ENCODE measurements around the gene GRIK4. TPM values are rescaled to one million over a fixed set of nuclear protein-coding genes. Genes with fewer than 3 reads are reported as not detected.

Gene GRIK4
- total RNA-seq, 6 experiments from 2014 or later: 0.07 to 0.11 TPM; not detected in 4

DNA sequence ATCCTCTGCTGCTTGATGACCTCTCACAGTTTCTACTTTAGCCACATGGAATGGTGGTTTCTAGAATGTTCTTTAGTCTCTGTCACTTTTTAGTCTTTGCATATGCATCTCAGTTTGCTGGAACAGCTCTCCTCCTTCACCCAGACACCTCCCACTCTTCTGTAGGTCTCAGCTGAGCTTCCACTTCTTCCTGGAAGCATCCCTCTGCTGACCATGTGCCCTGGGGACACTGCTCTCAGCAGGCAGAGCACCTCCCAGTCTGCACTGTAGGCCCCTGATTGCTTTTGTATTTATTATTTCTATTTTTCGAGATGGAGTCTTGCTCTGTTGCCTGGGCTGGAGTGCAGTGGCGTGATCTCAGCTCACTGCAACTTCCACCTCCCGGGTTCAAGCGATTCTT lies 84.0 kb downstream of the GRIK4 start:
- ATAC-seq: no peak
- H3K4me3 ChIP-seq: no peak overlapping the region
- intact Hi-C loops (cut with DNase I): no loop called here
- H3K9me3 ChIP-seq: no peaks in the 10 kb centered on the region
- no peaks in the 10 kb centered on the region for H3K4me1 ChIP-seq
- TF ChIP-seq POLR2A (IDR thresholded peaks at IDR 0.05): no peak
- TF ChIP-seq, protein P1, sequence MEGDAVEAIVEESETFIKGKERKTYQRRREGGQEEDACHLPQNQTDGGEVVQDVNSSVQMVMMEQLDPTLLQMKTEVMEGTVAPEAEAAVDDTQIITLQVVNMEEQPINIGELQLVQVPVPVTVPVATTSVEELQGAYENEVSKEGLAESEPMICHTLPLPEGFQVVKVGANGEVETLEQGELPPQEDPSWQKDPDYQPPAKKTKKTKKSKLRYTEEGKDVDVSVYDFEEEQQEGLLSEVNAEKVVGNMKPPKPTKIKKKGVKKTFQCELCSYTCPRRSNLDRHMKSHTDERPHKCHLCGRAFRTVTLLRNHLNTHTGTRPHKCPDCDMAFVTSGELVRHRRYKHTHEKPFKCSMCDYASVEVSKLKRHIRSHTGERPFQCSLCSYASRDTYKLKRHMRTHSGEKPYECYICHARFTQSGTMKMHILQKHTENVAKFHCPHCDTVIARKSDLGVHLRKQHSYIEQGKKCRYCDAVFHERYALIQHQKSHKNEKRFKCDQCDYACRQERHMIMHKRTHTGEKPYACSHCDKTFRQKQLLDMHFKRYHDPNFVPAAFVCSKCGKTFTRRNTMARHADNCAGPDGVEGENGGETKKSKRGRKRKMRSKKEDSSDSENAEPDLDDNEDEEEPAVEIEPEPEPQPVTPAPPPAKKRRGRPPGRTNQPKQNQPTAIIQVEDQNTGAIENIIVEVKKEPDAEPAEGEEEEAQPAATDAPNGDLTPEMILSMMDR (IDR thresholded peaks at IDR 0.05): no peak
- no peaks in the 10 kb centered on the region for H3K36me3 ChIP-seq
- no peaks in the 10 kb centered on the region for H3K27me3 ChIP-seq
- H3K27ac ChIP-seq: no peak overlapping the region
- WGBS (ENCODE audit: insufficient coverage, low coverage, low lambda C conversion rate, missing lambda C conversion rate): 64% methylated on average over 4 of the region's 4 CpGs
- no peak for DNase-seq

- no peak overlapping the region for H3K27ac ChIP-seq
- 38% methylated on average over 17 of the region's 26 CpGs for WGBS (ENCODE audit: insufficient coverage, low coverage, low lambda C conversion rate, missing lambda C conversion rate)
- ATAC-seq (no peak), DNase-seq (no peak)
- H3K27me3 ChIP-seq: no peaks in the 10 kb centered on the region
- H3K4me3 ChIP-seq: no peak overlapping the region
- no peak for TF ChIP-seq POLR2A (IDR thresholded peaks at IDR 0.05)
- TF ChIP-seq, protein P1 (IDR thresholded peaks at IDR 0.05): no peak
- no peaks in the 10 kb centered on the region for H3K9me3 ChIP-seq
- intact Hi-C loops (cut with DNase I): no loop called here
- H3K36me3 ChIP-seq: no peaks in the 10 kb centered on the region
- no peaks in the 10 kb centered on the region for H3K4me1 ChIP-seq
Observed at GRCh38 chr11:120597250-120598215, 86.0 kb downstream of the GRIK4 start.

GRCh38 chr11:120598517-120599257 lies 87.1 kb downstream of the GRIK4 start:
- H3K27me3 ChIP-seq: no peaks in the 10 kb centered on the region
- WGBS (ENCODE audit: insufficient coverage, low coverage, low lambda C conversion rate, missing lambda C conversion rate): 70% methylated on average over 6 of the region's 8 CpGs
- no peak overlapping the region for H3K27ac ChIP-seq
- no peak overlapping the region for H3K4me3 ChIP-seq
- ATAC-seq (no peak), DNase-seq (no peak)
- no peak for TF ChIP-seq POLR2A (IDR thresholded peaks at IDR 0.05)
- no peaks in the 10 kb centered on the region for H3K9me3 ChIP-seq
- no peaks in the 10 kb centered on the region for H3K36me3 ChIP-seq
- intact Hi-C loops (cut with DNase I): no loop called here
- H3K4me1 ChIP-seq: no peaks in the 10 kb centered on the region

DNA sequence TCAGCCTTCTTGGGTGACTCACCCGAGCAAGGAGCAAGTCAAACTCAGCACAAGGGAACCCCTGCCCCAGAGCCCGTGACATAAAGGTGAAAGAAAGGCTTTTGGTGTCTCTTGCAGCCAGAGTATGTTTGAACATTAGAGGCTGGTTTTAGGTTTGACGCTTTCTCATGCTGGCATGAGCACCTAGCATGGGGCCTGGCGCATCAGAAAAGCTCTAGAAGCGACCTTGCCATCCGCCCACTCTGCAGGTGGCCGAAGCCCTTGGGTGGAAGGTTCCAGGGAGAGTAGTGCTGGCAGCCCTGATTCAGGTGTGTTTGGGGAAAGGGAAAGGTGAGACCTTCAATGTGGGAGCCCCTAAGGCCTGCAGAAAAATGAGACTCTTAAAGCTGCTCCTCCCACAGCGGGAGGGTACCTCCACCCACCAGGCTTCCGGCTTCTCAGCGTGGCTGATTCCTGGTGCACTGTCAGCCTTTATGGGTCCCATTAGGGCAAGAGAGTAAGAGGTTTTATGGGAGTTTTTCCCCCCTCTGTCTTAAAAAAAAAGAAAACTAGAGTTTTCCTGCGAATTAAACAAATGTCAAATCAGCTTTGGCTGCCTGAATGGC lies 88.4 kb downstream of the GRIK4 start:
- Histone ChIP-seq H3K27me3 (no peaks in the 10 kb centered on the region), H3K4me1 (no peaks in the 10 kb centered on the region), H3K27ac (no peak overlapping the region), H3K4me3 (no peak overlapping the region), H3K9me3 (no peaks in the 10 kb centered on the region), H3K36me3 (no peaks in the 10 kb centered on the region)
- intact Hi-C loops (cut with DNase I): loop anchor here in 1 of 2 donors (10.0 kb wide), 1 partner anchor 45 kb away; no protein-coding TSS in a partner anchor
- TF ChIP-seq, protein P1 (IDR thresholded peaks at IDR 0.05): no peak
- TF ChIP-seq POLR2A (IDR thresholded peaks at IDR 0.05): no peak
- DNase-seq (no peak), ATAC-seq (no peak)
- 100% methylated on average over 2 of the region's 11 CpGs for WGBS (ENCODE audit: insufficient coverage, low coverage, low lambda C conversion rate, missing lambda C conversion rate)
